Melanocyte of skin (primary cell): ENCODE results near the gene SINHCAF. TPM values are rescaled to one million over a fixed set of nuclear protein-coding genes. Genes with fewer than 3 reads are reported as not detected.

Experiments
- small RNA-seq, 2 donors: library from RNA; depleted of rRNA; stranded (forward); fragments of <200 nt; gene quantifications; one replicate each; pipeline ENCODE3, GENCODE V24; 2012
- total RNA-seq, 2 donors: library from RNA; depleted of rRNA; stranded (reverse); fragments of >200 nt; gene quantifications; 2 replicates each; pipeline ENCODE4 v1.2.3, GENCODE V29; 2012

Gene SINHCAF, protein sequence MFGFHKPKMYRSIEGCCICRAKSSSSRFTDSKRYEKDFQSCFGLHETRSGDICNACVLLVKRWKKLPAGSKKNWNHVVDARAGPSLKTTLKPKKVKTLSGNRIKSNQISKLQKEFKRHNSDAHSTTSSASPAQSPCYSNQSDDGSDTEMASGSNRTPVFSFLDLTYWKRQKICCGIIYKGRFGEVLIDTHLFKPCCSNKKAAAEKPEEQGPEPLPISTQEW
- total RNA-seq = 10 to 100 TPM; 23.1 to 34.3 TPM

DNA sequence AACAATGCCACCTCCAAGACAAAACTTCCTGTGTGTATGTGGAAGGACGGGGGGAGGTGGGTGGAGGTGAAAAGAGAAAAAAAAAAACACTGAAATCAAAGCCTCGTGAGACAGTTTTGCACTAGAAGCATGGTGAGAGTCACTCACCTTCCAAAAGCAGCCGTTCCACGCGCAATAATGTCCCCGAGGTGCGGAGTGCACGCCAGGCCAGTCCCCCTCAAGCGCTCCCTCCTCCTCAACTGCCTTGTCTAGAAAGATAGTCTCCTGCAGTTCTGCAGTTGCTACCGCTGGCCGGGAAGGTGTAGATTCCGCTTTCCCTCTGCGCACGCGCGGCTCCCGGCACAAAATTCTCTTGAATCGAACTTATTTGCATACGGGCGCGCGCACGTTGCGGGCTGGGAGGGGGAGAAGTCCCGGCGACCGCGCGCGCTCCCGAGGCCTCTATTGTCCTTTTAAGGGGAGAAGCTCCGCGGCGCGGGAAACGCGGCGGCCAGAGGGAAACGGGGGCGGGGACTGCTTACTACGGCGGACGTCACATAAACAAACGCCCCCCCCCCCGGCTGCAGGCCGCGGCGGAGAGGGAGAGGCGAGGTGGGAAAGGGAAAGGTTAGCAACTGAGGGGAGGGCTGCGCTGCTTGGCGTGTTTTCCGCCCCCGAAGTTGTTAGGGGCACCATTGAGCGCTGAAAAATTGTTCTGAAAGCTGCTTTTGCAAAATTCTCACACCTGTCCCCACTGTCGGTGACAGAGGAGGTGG, at the start of gene SINHCAF:
Gene SINHCAF (minus strand): TSS at position 274 of the 755 bp plus-strand sequence. CDS start 27,946 bp downstream, outside the sequence.

Small RNA genes within 50 kb of the gene (small RNA-seq; reads per million reads assigned to genes)
- gene AC024940.4 (0 reads per million in 2 donors), gene AC024940.5 (0 to 0.12 reads per million in 2 donors), gene MREGP1 (0 reads per million in 2 donors), gene RF00026 (0 reads per million in 2 donors)
